ENCODE results near the gene ANKRD35.
"Not testable (repeated sequence)": the region's sequence is repeated elsewhere in the genome, so short reads cannot be mapped to it uniquely, and the experiment has no call there.

ANKRD35 gene

GRCh38 chr1:145885738-145886287 is at the start of gene ANKRD35:
Gene ANKRD35 (minus strand): TSS chr1:145885866. CDS start chr1:145885758, 108 bp downstream.
- DNase-seq = peak; percentile 73

GRCh38 chr1:145932522-145933009 is 46.9 kb upstream of the ANKRD35 start:
- DNase-seq = not testable (repeated sequence)

- no peak for DNase-seq
Observed at GRCh38 chr1:145927916-145928643, 42.4 kb upstream of the ANKRD35 start.

GRCh38 chr1:145927063-145927886 is 41.6 kb upstream of the ANKRD35 start, which contains the start of gene RBM8A:
Gene RBM8A (minus strand): TSS chr1:145927484. CDS start chr1:145927426, 58 bp downstream.
- DNase-seq = peak; percentile 95

GRCh38 chr1:145926686-145927062 is 41.0 kb upstream of the ANKRD35 start:
- DNase-seq = no peak

- no peak for DNase-seq
Observed at GRCh38 chr1:145922266-145922665, 36.6 kb upstream of the ANKRD35 start.

- not testable (repeated sequence) for DNase-seq
Observed at GRCh38 chr1:145920297-145920696, 34.6 kb upstream of the ANKRD35 start.

- peak; percentile 34 for DNase-seq
Observed at GRCh38 chr1:145918992-145919939, 33.6 kb upstream of the ANKRD35 start.

- DNase-seq = peak; percentile 84
Observed at GRCh38 chr1:145918144-145918991, 32.7 kb upstream of the ANKRD35 start, which contains the start of gene PEX11B. Gene PEX11B (minus strand): TSS chr1:145918717. CDS start chr1:145918688, 29 bp downstream.

- no peak for DNase-seq
Observed at GRCh38 chr1:145917595-145917994, 31.9 kb upstream of the ANKRD35 start.

- DNase-seq = no peak
Observed at GRCh38 chr1:145916745-145917144, 31.1 kb upstream of the ANKRD35 start.

- no peak for DNase-seq
Observed at GRCh38 chr1:145912128-145912641, 26.5 kb upstream of the ANKRD35 start.

- no peak for DNase-seq
Observed at GRCh38 chr1:145908653-145909052, 23.0 kb upstream of the ANKRD35 start.

- DNase-seq = no peak
Observed at GRCh38 chr1:145906954-145907753, 21.5 kb upstream of the ANKRD35 start.

GRCh38 chr1:145901312-145902021 is 15.8 kb upstream of the ANKRD35 start:
- DNase-seq = no peak

- no peak for DNase-seq
Observed at GRCh38 chr1:145898756-145899155, 13.1 kb upstream of the ANKRD35 start.

- no peak for DNase-seq
Observed at GRCh38 chr1:145897969-145898368, 12.3 kb upstream of the ANKRD35 start.

- DNase-seq = no peak
Observed at GRCh38 chr1:145895471-145895870, 9.8 kb upstream of the ANKRD35 start.

GRCh38 chr1:145893306-145894055 is 7.8 kb upstream of the ANKRD35 start:
- DNase-seq = no peak

Data from NCI-H226 (cell line).